Neuronal stem cell (in vitro differentiated cells): Measurements from ENCODE around the gene C14orf132.
A peak's percentile ranks its signal among the peaks of the same experiment; 100 is the strongest.

Experiments
- DNase-seq: peaks from one replicate; pipeline ENCODE4 v3.0.0-alpha.2; 2013; ENCODE audit warnings: low spot score
- H2AFZ ChIP-seq: one replicate; pipeline ENCODE4 v1.6.1; 2013; ENCODE audit warnings: mild to moderate bottlenecking, low read length, inconsistent platforms
- H2AK5ac ChIP-seq: 2 replicates; pipeline ENCODE4 v1.6.1; 2013; ENCODE audit warnings: low read depth, mild to moderate bottlenecking, inconsistent platforms, low read length, moderate library complexity, mixed read lengths
- H2BK120ac ChIP-seq: 2 replicates; pipeline ENCODE4 v1.6.1; 2013; ENCODE audit warnings: low read depth, mild to moderate bottlenecking, inconsistent platforms, low read length, moderate library complexity, mixed read lengths
- H2BK12ac ChIP-seq: one replicate; pipeline ENCODE4 v1.6.1; 2013; ENCODE audit warnings: low read length, inconsistent platforms
- H2BK15ac ChIP-seq: 2 replicates; pipeline ENCODE4 v1.6.1; 2013; ENCODE audit warnings: mild to moderate bottlenecking, low read length, inconsistent platforms, mixed read lengths
- H2BK5ac ChIP-seq: one replicate; pipeline ENCODE4 v1.6.1; 2013; ENCODE audit warnings: inconsistent platforms, mild to moderate bottlenecking, low read length, moderate library complexity
- H3K14ac ChIP-seq: one replicate; pipeline ENCODE4 v1.6.1; 2013; ENCODE audit warnings: low read length, inconsistent platforms
- H3K18ac ChIP-seq: 2 replicates; pipeline ENCODE4 v1.6.1; 2013; ENCODE audit warnings: low read length, inconsistent platforms
- H3K23ac ChIP-seq: 2 replicates; pipeline ENCODE4 v1.6.1; 2013; ENCODE audit warnings: low read depth, mild to moderate bottlenecking, mixed read lengths, low read length, inconsistent platforms; ENCODE audit not compliant: poor library complexity
- H3K27ac ChIP-seq: replicated peaks from 3 replicates; pipeline ENCODE4 v1.5.1; 2013; ENCODE audit warnings: low read length, inconsistent platforms
- H3K27me3 ChIP-seq, 3 experiments: 2 replicates each; pipeline ENCODE4 v1.6.1; 2013; ENCODE audit warnings: low read length in 3 of 3, mild to moderate bottlenecking in 2 of 3, inconsistent platforms in 1 of 3, low read depth in 1 of 3, mixed read lengths in 1 of 3, moderate library complexity in 1 of 3; ENCODE audit not compliant: control insufficient read depth in 3 of 3, insufficient read depth in 3 of 3
- H3K36me3 ChIP-seq, 2 donors: replicated peaks in 1 of 2; 2 replicates each; pipeline ENCODE4 v1.6.1; 2013; ENCODE audit warnings: low read length in 2 of 2; ENCODE audit not compliant: control insufficient read depth in 2 of 2, insufficient read depth in 2 of 2
- H3K4ac ChIP-seq: 2 replicates; pipeline ENCODE4 v1.6.1; 2013; ENCODE audit warnings: inconsistent platforms, mild to moderate bottlenecking, low read length, moderate library complexity
- H3K4me1 ChIP-seq, 2 donors: 1 replicate in 1 of 2; 2 replicates in 1 of 2; pipeline ENCODE4 v1.6.1; 2013; ENCODE audit warnings: low read length in 2 of 2, low read depth in 1 of 2; ENCODE audit not compliant: control insufficient read depth in 2 of 2, insufficient read depth in 1 of 2
- H3K4me2 ChIP-seq: one replicate; pipeline ENCODE4 v1.6.1; 2013; ENCODE audit warnings: mild to moderate bottlenecking, low read length, inconsistent platforms; ENCODE audit not compliant: insufficient read depth, poor library complexity, severe bottlenecking
- H3K4me3 ChIP-seq, 2 donors: 2 replicates each; pipeline ENCODE4 v1.5.1; 2013; ENCODE audit warnings: low read length in 2 of 2, mild to moderate bottlenecking in 2 of 2, inconsistent platforms in 1 of 2, moderate library complexity in 1 of 2
- H3K79me1 ChIP-seq: one replicate; pipeline ENCODE4 v1.6.1; 2013; ENCODE audit warnings: low read depth, mild to moderate bottlenecking, inconsistent platforms, low read length, moderate library complexity
- H3K9ac ChIP-seq: one replicate; pipeline ENCODE4 v1.6.1; 2013; ENCODE audit warnings: mild to moderate bottlenecking, low read depth, low read length, inconsistent platforms; ENCODE audit not compliant: poor library complexity
- H3K9me3 ChIP-seq, 2 donors: replicated peaks in 1 of 2; 2 replicates each; pipeline versions ENCODE3 to v1.6.1; 2013; ENCODE audit warnings: low read length in 2 of 2, mild to moderate bottlenecking in 2 of 2, inconsistent platforms in 1 of 2, low read depth in 1 of 2, mixed read lengths in 1 of 2, moderate library complexity in 1 of 2; ENCODE audit not compliant: control insufficient read depth in 2 of 2, insufficient read depth in 1 of 2
- H4K8ac ChIP-seq: one replicate; pipeline ENCODE4 v1.6.1; 2013; ENCODE audit warnings: low read depth, mild to moderate bottlenecking, inconsistent platforms, low read length, moderate library complexity
- H4K91ac ChIP-seq: one replicate; pipeline ENCODE4 v1.6.1; 2013; ENCODE audit warnings: low read length, low read depth, mild to moderate bottlenecking, inconsistent platforms; ENCODE audit not compliant: poor library complexity
- WGBS, 2 donors: extraction: QIAGEN DNeasy Blood & Tissue Kit; methylation state at CpG; one replicate each; pipeline ENCODE4 v1.1.7; 2013; ENCODE audit warnings: missing lambda C conversion rate in 2 of 2, mixed read lengths in 1 of 2; ENCODE audit not compliant: insufficient read length in 2 of 2, insufficient replicate concordance in 1 of 2; ENCODE audit errors: extremely low coverage in 2 of 2; 5-methylcytosine and 5-hydroxymethylcytosine counted together

The C14orf132 gene

GRCh38 chr14:96136371-96137005 lies 97.3 kb downstream of the C14orf132 start:
- no peak overlapping the region for H3K23ac ChIP-seq
- no peak overlapping the region for H2BK12ac ChIP-seq
- DNase-seq, result no peak
- no peak overlapping the region for H2BK15ac ChIP-seq
- no peak overlapping the region for H2BK5ac ChIP-seq
- no peaks in the 10 kb centered on the region for H3K79me1 ChIP-seq
- no peak overlapping the region for H3K27ac ChIP-seq
- no CpG with 5 or more reads among the region's 4 CpGs for WGBS, 2 donors
- H2BK120ac ChIP-seq, result no peak overlapping the region
- H2AK5ac ChIP-seq, result no peak overlapping the region
- H3K4ac ChIP-seq, result no peak overlapping the region
- no peak overlapping the region for H3K18ac ChIP-seq
- no peaks in the 10 kb centered on the region for H3K4me1 ChIP-seq
- H3K4me3 ChIP-seq, result no peak overlapping the region
- H4K91ac ChIP-seq, result no peak overlapping the region
- H4K8ac ChIP-seq, result no peak overlapping the region
- no peaks in the 10 kb centered on the region for H3K9me3 ChIP-seq
- no peak overlapping the region for H3K9ac ChIP-seq
- no peaks in the 10 kb centered on the region for H3K36me3 ChIP-seq
- no peak overlapping the region for H3K14ac ChIP-seq
- H3K27me3 ChIP-seq, result no peaks in the 10 kb centered on the region
- no peak overlapping the region for H2AFZ ChIP-seq
- no peak overlapping the region for H3K4me2 ChIP-seq

- no peaks in the 10 kb centered on the region for H3K27me3 ChIP-seq
- H3K9ac ChIP-seq, result no peak overlapping the region
- no peak overlapping the region for H3K4me2 ChIP-seq
- no peak overlapping the region for H2BK5ac ChIP-seq
- H3K4ac ChIP-seq, result no peak overlapping the region
- H3K18ac ChIP-seq, result no peak overlapping the region
- H2BK12ac ChIP-seq, result no peak overlapping the region
- H2BK15ac ChIP-seq, result no peak overlapping the region
- H3K4me3 ChIP-seq, result no peak overlapping the region
- no peak overlapping the region for H2AFZ ChIP-seq
- no peak overlapping the region for H2AK5ac ChIP-seq
- no peak overlapping the region for H3K14ac ChIP-seq
- H3K23ac ChIP-seq, result no peak overlapping the region
- no peak overlapping the region for H4K91ac ChIP-seq
- H3K27ac ChIP-seq, result no peak overlapping the region
- peaks cover 0 to 2% of the 10 kb centered on the region in 2 donors for H3K9me3 ChIP-seq
- DNase-seq, result no peak
- H4K8ac ChIP-seq, result no peak overlapping the region
- no peaks in the 10 kb centered on the region for H3K36me3 ChIP-seq
- no peak overlapping the region for H2BK120ac ChIP-seq
- no CpG with 5 or more reads among the region's 1 CpG for WGBS, 2 donors
- H3K4me1 ChIP-seq, result no peaks in the 10 kb centered on the region
- H3K79me1 ChIP-seq, result no peaks in the 10 kb centered on the region
Observed at GRCh38 chr14:96138241-96138640, 99.1 kb downstream of the C14orf132 start.

GRCh38 chr14:96139169-96139568 lies 100.0 kb downstream of the C14orf132 start:
- peaks cover 0 to 2% of the 10 kb centered on the region in 2 donors for H3K9me3 ChIP-seq
- no peak for DNase-seq
- no peak overlapping the region for H2BK12ac ChIP-seq
- no peak overlapping the region for H2BK120ac ChIP-seq
- no peaks in the 10 kb centered on the region for H3K36me3 ChIP-seq
- no peak overlapping the region for H4K8ac ChIP-seq
- H3K14ac ChIP-seq, result no peak overlapping the region
- no peak overlapping the region for H2BK15ac ChIP-seq
- no peak overlapping the region for H2AFZ ChIP-seq
- H3K4me1 ChIP-seq, result no peaks in the 10 kb centered on the region
- no peak overlapping the region for H2AK5ac ChIP-seq
- H2BK5ac ChIP-seq, result no peak overlapping the region
- H4K91ac ChIP-seq, result no peak overlapping the region
- no peak overlapping the region for H3K4me3 ChIP-seq
- H3K27ac ChIP-seq, result no peak overlapping the region
- H3K18ac ChIP-seq, result no peak overlapping the region
- no peaks in the 10 kb centered on the region for H3K27me3 ChIP-seq
- no peak overlapping the region for H3K4me2 ChIP-seq
- H3K23ac ChIP-seq, result no peak overlapping the region
- H3K4ac ChIP-seq, result no peak overlapping the region
- no peak overlapping the region for H3K9ac ChIP-seq
- no CpG with 5 or more reads among the region's 1 CpG for WGBS, 2 donors
- no peaks in the 10 kb centered on the region for H3K79me1 ChIP-seq

- Histone ChIP-seq H3K79me1 (no peaks in the 10 kb centered on the region), H2BK5ac (no peak overlapping the region), H4K91ac (no peak overlapping the region), H2BK12ac (no peak overlapping the region), H3K9me3 (peaks cover 0 to 2% of the 10 kb centered on the region in 2 donors), H2AK5ac (no peak overlapping the region), H3K14ac (no peak overlapping the region), H3K4me3 (peak overlapping the region in 1 of 2 donors; percentile 55), H3K18ac (no peak overlapping the region), H3K9ac (no peak overlapping the region), H3K4ac (no peak overlapping the region), H2AFZ (no peak overlapping the region), H3K23ac (no peak overlapping the region), H3K4me1 (no peaks in the 10 kb centered on the region), H3K4me2 (no peak overlapping the region), H3K27ac (no peak overlapping the region), H3K27me3 (no peaks in the 10 kb centered on the region), H3K36me3 (no peaks in the 10 kb centered on the region), H2BK15ac (no peak overlapping the region), H4K8ac (no peak overlapping the region), H2BK120ac (no peak overlapping the region)
- DNase-seq, result no peak
- no CpG with 5 or more reads among the region's 2 CpGs for WGBS, 2 donors
Observed at GRCh38 chr14:96139879-96140278, 100.7 kb downstream of the C14orf132 start.
